ENCODE results near the gene EZH1.
"Not testable (repeated sequence)": the region's sequence is repeated elsewhere in the genome, so short reads cannot be mapped to it uniquely, and the experiment has no call there.

DNA sequence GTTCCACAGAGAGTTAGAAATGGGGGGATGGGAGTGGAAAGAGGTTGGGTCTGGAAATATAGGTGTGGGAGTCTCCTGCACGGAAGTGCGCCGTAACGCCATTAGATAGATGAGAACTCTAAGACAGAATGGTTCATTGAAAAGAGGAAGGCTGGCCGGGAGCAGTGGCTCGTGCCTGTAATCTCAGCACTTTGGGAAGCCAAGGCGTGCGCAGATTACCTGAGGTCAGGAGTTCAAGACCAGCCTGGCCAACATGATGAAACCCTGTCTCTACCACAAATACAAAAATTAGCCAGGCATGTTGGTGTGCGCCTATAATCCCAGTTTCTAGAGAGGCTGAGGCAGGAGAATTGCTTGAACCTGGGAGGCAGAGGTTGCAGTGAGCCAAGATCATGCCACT lies 23.2 kb upstream of the EZH1 start:
- TF ChIP-seq, protein P1, sequence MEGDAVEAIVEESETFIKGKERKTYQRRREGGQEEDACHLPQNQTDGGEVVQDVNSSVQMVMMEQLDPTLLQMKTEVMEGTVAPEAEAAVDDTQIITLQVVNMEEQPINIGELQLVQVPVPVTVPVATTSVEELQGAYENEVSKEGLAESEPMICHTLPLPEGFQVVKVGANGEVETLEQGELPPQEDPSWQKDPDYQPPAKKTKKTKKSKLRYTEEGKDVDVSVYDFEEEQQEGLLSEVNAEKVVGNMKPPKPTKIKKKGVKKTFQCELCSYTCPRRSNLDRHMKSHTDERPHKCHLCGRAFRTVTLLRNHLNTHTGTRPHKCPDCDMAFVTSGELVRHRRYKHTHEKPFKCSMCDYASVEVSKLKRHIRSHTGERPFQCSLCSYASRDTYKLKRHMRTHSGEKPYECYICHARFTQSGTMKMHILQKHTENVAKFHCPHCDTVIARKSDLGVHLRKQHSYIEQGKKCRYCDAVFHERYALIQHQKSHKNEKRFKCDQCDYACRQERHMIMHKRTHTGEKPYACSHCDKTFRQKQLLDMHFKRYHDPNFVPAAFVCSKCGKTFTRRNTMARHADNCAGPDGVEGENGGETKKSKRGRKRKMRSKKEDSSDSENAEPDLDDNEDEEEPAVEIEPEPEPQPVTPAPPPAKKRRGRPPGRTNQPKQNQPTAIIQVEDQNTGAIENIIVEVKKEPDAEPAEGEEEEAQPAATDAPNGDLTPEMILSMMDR (IDR thresholded peaks at IDR 0.05; ENCODE audit: poor library complexity), result not testable (repeated sequence)
- TF ChIP-seq EZH2 (IDR thresholded peaks at IDR 0.05; ENCODE audit: borderline replicate concordance), result not testable (repeated sequence)
